NOMO-1 (cell line): ENCODE data around the gene TFF3.
A peak's percentile ranks its signal among the peaks of the same experiment; 100 is the strongest.

Experiments
- DNase-seq, 2 experiments: peaks; one replicate each; lab custom pipeline; 2025; ENCODE audit not compliant: unreplicated experiment in 2 of 2; lab: John Stamatoyannopoulos, UW

TFF3 gene

GRCh38 chr21:42315296-42315891, at the start of gene TFF3:
TFF3 (minus strand) TSS chr21:42315409; CDS start chr21:42315374, 35 bp downstream.
- DNase-seq: no peak

GRCh38 chr21:42364304-42364865, 49.2 kb upstream of the TFF3 start:
- peak; percentile 0 to 13 for DNase-seq

- no peak for DNase-seq
These were observed 48.1 kb upstream of the TFF3 start for GRCh38 chr21:42363312-42363711.

- DNase-seq: no peak
These were observed 47.5 kb upstream of the TFF3 start for GRCh38 chr21:42362700-42363099.

GRCh38 chr21:42362198-42362597, 47.0 kb upstream of the TFF3 start:
- DNase-seq: no peak

- DNase-seq: no peak
These were observed 46.1 kb upstream of the TFF3 start for GRCh38 chr21:42361286-42361685.

GRCh38 chr21:42360317-42360716, 45.1 kb upstream of the TFF3 start:
- DNase-seq: no peak

GRCh38 chr21:42358937-42359336, 43.7 kb upstream of the TFF3 start:
- no peak for DNase-seq

GRCh38 chr21:42358261-42358660, 43.1 kb upstream of the TFF3 start:
- DNase-seq: no peak

- no peak for DNase-seq
These were observed 42.1 kb upstream of the TFF3 start for GRCh38 chr21:42357307-42357706.

- DNase-seq: no peak
These were observed 41.4 kb upstream of the TFF3 start for GRCh38 chr21:42356650-42357049.

GRCh38 chr21:42356046-42356445, 40.8 kb upstream of the TFF3 start:
- no peak for DNase-seq

- no peak for DNase-seq
These were observed 38.4 kb upstream of the TFF3 start for GRCh38 chr21:42353623-42354022.

- no peak for DNase-seq
These were observed 37.4 kb upstream of the TFF3 start for GRCh38 chr21:42352441-42353095.

- DNase-seq: no peak
These were observed 36.6 kb upstream of the TFF3 start for GRCh38 chr21:42351626-42352440.

- no peak for DNase-seq
These were observed 35.8 kb upstream of the TFF3 start, which contains the start of gene TFF2 for GRCh38 chr21:42350927-42351426. TFF2 (minus strand) TSS chr21:42350994; CDS start chr21:42350957, 37 bp downstream.

GRCh38 chr21:42350318-42350910, 35.2 kb upstream of the TFF3 start:
- no peak for DNase-seq

GRCh38 chr21:42349420-42350317, 34.5 kb upstream of the TFF3 start:
- no peak for DNase-seq

- DNase-seq: no peak
These were observed 33.6 kb upstream of the TFF3 start for GRCh38 chr21:42348762-42349161.
